Measurements from ENCODE around the gene SGMS1.
"Not testable (repeated sequence)": the region's sequence is repeated elsewhere in the genome, so short reads cannot be mapped to it uniquely, and the experiment has no call there.

The SGMS1 gene

DNA sequence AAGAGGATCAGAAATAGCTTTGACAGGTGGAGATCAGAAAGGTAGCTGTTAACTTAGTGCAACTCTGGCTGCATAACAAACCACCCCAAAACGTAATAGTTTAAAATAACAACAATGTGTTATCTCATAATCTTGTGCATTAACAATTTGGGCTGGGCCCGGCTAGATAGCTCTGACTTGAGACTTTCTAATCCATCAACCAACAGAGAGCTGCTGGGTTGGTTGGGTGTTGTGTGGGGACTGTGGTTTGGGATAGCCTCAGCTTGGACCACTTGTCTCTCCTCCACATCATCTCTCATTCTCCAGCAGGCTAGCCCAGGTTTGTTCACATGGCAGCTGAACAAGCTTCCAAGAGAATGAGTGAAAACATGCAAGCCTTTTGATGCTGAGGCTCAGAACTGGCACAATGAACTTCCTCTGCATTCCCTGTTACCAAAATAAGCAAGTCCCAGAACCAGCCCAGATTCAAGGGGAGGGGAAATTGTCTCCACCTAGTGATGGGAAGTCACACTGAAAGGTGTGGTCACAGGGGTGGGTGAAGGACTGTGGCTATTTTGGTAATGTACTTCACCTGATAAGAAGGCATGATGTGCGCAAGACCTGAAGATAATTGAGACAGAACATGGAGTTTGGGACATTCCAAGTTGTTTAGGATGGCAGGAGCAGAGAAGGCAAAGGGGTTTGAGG, 352.0 kb downstream of the SGMS1 start:
- DNase-seq (ENCODE audit: insufficient read length) (no peak), FAIRE-seq (no peak)
- TF ChIP-seq POLR2A (IDR thresholded peaks at IDR 0.05; ENCODE audit: low read depth, low read length) (no peak), POLR2AphosphoS5 (IDR thresholded peaks at IDR 0.05; ENCODE audit: low read depth, low read length) (no peak), TAF1 (IDR thresholded peaks at IDR 0.05; ENCODE audit: borderline replicate concordance, low read depth, low read length) (no peak)

GRCh38 chr10:50267877-50268276, 355.9 kb downstream of the SGMS1 start:
- DNase-seq (ENCODE audit: insufficient read length); FAIRE-seq: not testable (repeated sequence)

DNA sequence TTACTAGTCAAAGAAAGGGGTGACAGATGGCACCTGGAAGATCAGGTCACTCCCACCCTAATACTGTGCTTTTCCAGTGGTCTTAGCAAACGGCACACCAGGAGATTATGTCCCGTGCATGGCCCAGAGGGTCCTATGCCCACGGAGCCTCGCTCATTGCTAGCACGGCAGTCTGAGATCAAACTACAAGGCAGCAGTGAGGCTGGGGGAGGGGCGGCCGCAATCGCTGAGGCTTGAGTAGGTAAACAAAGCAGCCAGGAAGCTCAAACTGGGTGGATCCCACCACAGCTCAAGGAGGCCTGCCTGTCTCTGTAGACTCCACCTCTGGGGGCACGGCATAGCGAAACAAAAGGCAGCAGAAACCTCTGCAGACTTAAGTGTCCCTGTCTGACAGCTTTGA, 361.1 kb downstream of the SGMS1 start:
- not testable (repeated sequence) for FAIRE-seq; DNase-seq (ENCODE audit: insufficient read length)

DNA sequence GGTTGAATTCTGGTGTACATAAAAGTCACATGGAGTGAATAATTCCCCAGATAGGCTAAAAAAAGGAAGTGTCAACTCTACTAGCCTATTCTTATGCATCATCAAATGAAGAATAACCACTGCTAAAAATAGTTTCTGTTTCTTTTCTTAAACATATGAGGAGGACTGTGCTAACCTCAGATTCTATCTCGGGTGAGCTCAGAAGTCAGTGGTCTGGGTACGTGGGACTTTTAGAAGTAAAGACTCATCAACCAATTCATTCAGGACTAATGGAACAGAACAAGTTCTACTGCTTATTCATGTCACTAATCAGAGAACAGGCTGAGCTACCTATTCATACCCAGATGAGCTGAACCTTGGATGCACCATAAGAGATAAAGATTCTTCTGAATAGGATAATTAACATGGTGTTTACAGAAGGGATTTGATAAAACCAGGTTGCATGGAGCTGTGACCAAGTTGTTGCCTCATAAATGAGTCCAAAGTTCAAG, 362.9 kb downstream of the SGMS1 start:
- TF ChIP-seq TAF1 (IDR thresholded peaks at IDR 0.05; ENCODE audit: borderline replicate concordance, low read depth, low read length) (no peak), POLR2AphosphoS5 (IDR thresholded peaks at IDR 0.05; ENCODE audit: low read depth, low read length) (no peak), POLR2A (IDR thresholded peaks at IDR 0.05; ENCODE audit: low read depth, low read length) (no peak)
- peak; percentile 12 for DNase-seq (ENCODE audit: insufficient read length)
- FAIRE-seq, result peak; percentile 77
